GM21423 (cell line): ENCODE data around the gene PPP4R4.
"Not testable (repeated sequence)": the region's sequence is repeated elsewhere in the genome, so short reads cannot be mapped to it uniquely, and the experiment has no call there.

Source experiments
- ATAC-seq: cut with Tn5 transposase; IDR thresholded peaks from one replicate; pipeline ENCODE4 v1.9.1; 2021; ENCODE audit warnings: mild to moderate bottlenecking, moderate library complexity; ENCODE audit not compliant: unreplicated experiment

Gene PPP4R4

GRCh38 chr14:94175747-94176146 lies 1.6 kb downstream of the PPP4R4 start:
- ATAC-seq = no peak

GRCh38 chr14:94176808-94177207 lies 2.7 kb downstream of the PPP4R4 start:
- ATAC-seq = no peak

- no peak for ATAC-seq
Measured at GRCh38 chr14:94177806-94178205, 3.7 kb downstream of the PPP4R4 start.

GRCh38 chr14:94179244-94179643 lies 5.1 kb downstream of the PPP4R4 start:
- no peak for ATAC-seq

- no peak for ATAC-seq
Measured at GRCh38 chr14:94180655-94181271, 6.6 kb downstream of the PPP4R4 start.

- no peak for ATAC-seq
Measured at GRCh38 chr14:94181835-94182234, 7.7 kb downstream of the PPP4R4 start.

- no peak for ATAC-seq
Measured at GRCh38 chr14:94192536-94192935, 18.4 kb downstream of the PPP4R4 start.

- ATAC-seq = no peak
Measured at GRCh38 chr14:94193776-94194175, 19.7 kb downstream of the PPP4R4 start.

GRCh38 chr14:94196057-94196456 lies 21.9 kb downstream of the PPP4R4 start:
- no peak for ATAC-seq

GRCh38 chr14:94203473-94204210 lies 29.5 kb downstream of the PPP4R4 start:
- no peak for ATAC-seq

GRCh38 chr14:94213021-94213420 lies 38.9 kb downstream of the PPP4R4 start:
- no peak for ATAC-seq

GRCh38 chr14:94213741-94214140 lies 39.6 kb downstream of the PPP4R4 start:
- no peak for ATAC-seq

GRCh38 chr14:94217116-94217515 lies 43.0 kb downstream of the PPP4R4 start:
- no peak for ATAC-seq

- not testable (repeated sequence) for ATAC-seq
Measured at GRCh38 chr14:94218198-94218886, 44.2 kb downstream of the PPP4R4 start.

- ATAC-seq = no peak
Measured at GRCh38 chr14:94224040-94224439, 49.9 kb downstream of the PPP4R4 start.

GRCh38 chr14:94225460-94226378 lies 51.6 kb downstream of the PPP4R4 start:
- no peak for ATAC-seq

GRCh38 chr14:94227029-94227428 lies 52.9 kb downstream of the PPP4R4 start:
- no peak for ATAC-seq

GRCh38 chr14:94237046-94237445 lies 62.9 kb downstream of the PPP4R4 start:
- ATAC-seq = no peak

GRCh38 chr14:94237983-94238382 lies 63.9 kb downstream of the PPP4R4 start:
- no peak for ATAC-seq

GRCh38 chr14:94239406-94239805 lies 65.3 kb downstream of the PPP4R4 start:
- ATAC-seq = no peak

- no peak for ATAC-seq
Measured at GRCh38 chr14:94244182-94244581, 70.1 kb downstream of the PPP4R4 start.
